ENCODE data around the gene PIP5KL1.
A peak's percentile ranks its signal among the peaks of the same experiment; 100 is the strongest.

PIP5KL1 gene

GRCh38 chr9:127950513-127951289, 20.1 kb upstream of the PIP5KL1 start:
- no peak for DNase-seq (ENCODE audit: low read depth in 1 of 2, low spot score in 1 of 2)

- DNase-seq (ENCODE audit: low read depth in 1 of 2, low spot score in 1 of 2) = no peak
Observed at GRCh38 chr9:127949827-127950512, 19.4 kb upstream of the PIP5KL1 start.

- DNase-seq (ENCODE audit: low read depth in 1 of 2, low spot score in 1 of 2) = no peak
Observed at GRCh38 chr9:127947841-127948710, 17.5 kb upstream of the PIP5KL1 start.

GRCh38 chr9:127946728-127947127, 16.2 kb upstream of the PIP5KL1 start:
- DNase-seq (ENCODE audit: low read depth in 1 of 2, low spot score in 1 of 2) = no peak

GRCh38 chr9:127945942-127946341, 15.4 kb upstream of the PIP5KL1 start:
- DNase-seq (ENCODE audit: low read depth in 1 of 2, low spot score in 1 of 2) = no peak

GRCh38 chr9:127945338-127945737, 14.8 kb upstream of the PIP5KL1 start:
- no peak for DNase-seq (ENCODE audit: low read depth in 1 of 2, low spot score in 1 of 2)

GRCh38 chr9:127944586-127945218, 14.1 kb upstream of the PIP5KL1 start:
- DNase-seq (ENCODE audit: low read depth in 1 of 2, low spot score in 1 of 2) = no peak

GRCh38 chr9:127943731-127944144, 13.2 kb upstream of the PIP5KL1 start:
- DNase-seq (ENCODE audit: low read depth in 1 of 2, low spot score in 1 of 2) = peak; percentile 41 to 62

GRCh38 chr9:127943011-127943662, 12.6 kb upstream of the PIP5KL1 start:
- DNase-seq (ENCODE audit: low read depth in 1 of 2, low spot score in 1 of 2) = no peak

- DNase-seq (ENCODE audit: low read depth in 1 of 2, low spot score in 1 of 2) = no peak
Observed at GRCh38 chr9:127942216-127943010, 11.8 kb upstream of the PIP5KL1 start.

- DNase-seq (ENCODE audit: low read depth in 1 of 2, low spot score in 1 of 2) = no peak
Observed at GRCh38 chr9:127941961-127942215, 11.3 kb upstream of the PIP5KL1 start.

- no peak for DNase-seq (ENCODE audit: low read depth in 1 of 2, low spot score in 1 of 2)
Observed at GRCh38 chr9:127941062-127941960, 10.7 kb upstream of the PIP5KL1 start.

GRCh38 chr9:127940593-127940992, 10.0 kb upstream of the PIP5KL1 start:
- DNase-seq (ENCODE audit: low read depth in 1 of 2, low spot score in 1 of 2) = no peak

GRCh38 chr9:127938298-127938690, 7.7 kb upstream of the PIP5KL1 start:
- no peak for DNase-seq (ENCODE audit: low read depth in 1 of 2, low spot score in 1 of 2)

- peak; percentile 74 to 81 for DNase-seq (ENCODE audit: low read depth in 1 of 2, low spot score in 1 of 2)
Observed at GRCh38 chr9:127937388-127938297, 7.1 kb upstream of the PIP5KL1 start, which contains the start of gene DPM2. DPM2 (minus strand) TSS chr9:127937854; CDS start chr9:127937820, 34 bp downstream.

- no peak for DNase-seq (ENCODE audit: low read depth in 1 of 2, low spot score in 1 of 2)
Observed at GRCh38 chr9:127937056-127937387, 6.4 kb upstream of the PIP5KL1 start.

GRCh38 chr9:127936347-127936852, 5.8 kb upstream of the PIP5KL1 start:
- DNase-seq (ENCODE audit: low read depth in 1 of 2, low spot score in 1 of 2) = no peak

GRCh38 chr9:127935765-127936221, 5.2 kb upstream of the PIP5KL1 start:
- no peak for DNase-seq (ENCODE audit: low read depth in 1 of 2, low spot score in 1 of 2)

All from activated T-helper 1 cell treated with anti-CD3 and anti-CD28 coated beads, Interleukin-2, amount 50 U/mL, for 16 hours (primary cell).